HepG2 (cell line): ENCODE data around the gene GNB3. TPM values are rescaled to one million over a fixed set of nuclear protein-coding genes. Genes with fewer than 3 reads are reported as not detected.

Experiments used
- BORCS8-MEF2B ChIP-seq: sonication (generic); formaldehyde crosslinking; IDR thresholded peaks from 2 replicates; pipeline ENCODE4 v1.8.0; 2022; ENCODE audit warnings: mild to moderate bottlenecking, missing genetic modification reagents
- CEBPB ChIP-seq: IDR thresholded peaks from 2 replicates; pipeline ENCODE4 v1.6.1; 2011; ENCODE audit warnings: low read depth, low read length, improper control_type of control experiment, borderline replicate concordance
- CHD4 ChIP-seq: fragments of 200-600 bp; sonication (generic); IDR thresholded peaks from 2 replicates; pipeline ENCODE4 v1.7.0; 2017; ENCODE audit warnings: mild to moderate bottlenecking, low read length, borderline replicate concordance
- MNT ChIP-seq: fragments of 450-650 bp; IDR thresholded peaks from 2 replicates; pipeline ENCODE4 v1.6.1; 2016
- MYNN ChIP-seq: sonication (generic); formaldehyde crosslinking; IDR thresholded peaks from 2 replicates; pipeline ENCODE4 v1.4.0; 2020; ENCODE audit warnings: mild to moderate bottlenecking, low read depth, missing genetic modification reagents
- NFE2L2 ChIP-seq: fragments of 150-350 bp; IDR thresholded peaks from 2 replicates; pipeline ENCODE4 v1.6.1; 2014; ENCODE audit warnings: low read length
- NRL ChIP-seq: sonication (generic); formaldehyde crosslinking; IDR thresholded peaks from 2 replicates; pipeline ENCODE4 v1.5.0; 2020; ENCODE audit warnings: missing genetic modification reagents, mild to moderate bottlenecking, moderate library complexity, borderline replicate concordance
- RBM39 ChIP-seq: fragments of 200-400 bp; formaldehyde crosslinking; IDR thresholded peaks from one replicate; pipeline ENCODE4 v1.6.1; 2018; ENCODE audit warnings: antibody characterized with exemption, mild to moderate bottlenecking, low read depth, low read length; ENCODE audit not compliant: poor library complexity, severe bottlenecking
- RFX5 ChIP-seq: IDR thresholded peaks from 2 replicates; pipeline ENCODE4 v1.6.1; 2011; ENCODE audit warnings: low read depth, low read length, improper control_type of control experiment
- SOX6 ChIP-seq, 2 experiments: fragments of 450-650 bp in 1 of 2; sonication (generic) in 1 of 2; formaldehyde crosslinking in 1 of 2; IDR thresholded peaks; 2 replicates each; pipeline versions ENCODE4 v1.4.0 to v1.6.1; 2017 to 2020; ENCODE audit warnings: antibody characterized with exemption in 1 of 2, mild to moderate bottlenecking in 1 of 2, missing genetic modification reagents in 1 of 2
- TBX3 ChIP-seq: fragments of 450-650 bp; IDR thresholded peaks from 2 replicates; pipeline ENCODE4 v1.6.1; 2017; ENCODE audit warnings: antibody characterized with exemption, mild to moderate bottlenecking, inconsistent platforms, borderline replicate concordance
- TFDP1 ChIP-seq: IDR thresholded peaks from 2 replicates; pipeline ENCODE4 v1.6.1; 2016; ENCODE audit warnings: missing compliant biosample characterization, missing genetic modification reagents, borderline replicate concordance
- TGIF2 ChIP-seq: IDR thresholded peaks from 2 replicates; pipeline ENCODE4 v1.6.1; 2016; ENCODE audit warnings: control low read depth, missing compliant biosample characterization
- THAP11 ChIP-seq: IDR thresholded peaks from 2 replicates; pipeline ENCODE4 v1.6.1; 2016; ENCODE audit warnings: missing biosample characterization, missing genetic modification reagents
- TSC22D2 ChIP-seq: sonication (generic); formaldehyde crosslinking; IDR thresholded peaks from 2 replicates; pipeline ENCODE4 v1.5.1; 2020; ENCODE audit warnings: missing genetic modification reagents, mild to moderate bottlenecking, borderline replicate concordance
- ZBTB43 ChIP-seq: sonication (generic); formaldehyde crosslinking; conservative IDR thresholded peaks from 2 replicates; pipeline ENCODE4 v1.4.0; 2020; ENCODE audit warnings: missing genetic modification reagents
- ZMYM3 ChIP-seq: sonication (generic); formaldehyde crosslinking; IDR thresholded peaks from 2 replicates; pipeline ENCODE4 v1.5.1; 2020; ENCODE audit warnings: mild to moderate bottlenecking, missing genetic modification reagents
- ZNF451 ChIP-seq: sonication (generic); formaldehyde crosslinking; IDR thresholded peaks from 2 replicates; pipeline ENCODE4 v1.5.0; 2020; ENCODE audit warnings: mild to moderate bottlenecking, missing genetic modification reagents
- ZNF609 ChIP-seq: sonication (generic); formaldehyde crosslinking; IDR thresholded peaks from 2 replicates; pipeline ENCODE4 v1.4.0; 2020; ENCODE audit warnings: mild to moderate bottlenecking, missing genetic modification reagents, borderline replicate concordance
- ZNF749 ChIP-seq: sonication (generic); formaldehyde crosslinking; IDR thresholded peaks from 2 replicates; pipeline ENCODE4 v1.8.0; 2022; ENCODE audit warnings: mild to moderate bottlenecking, missing genetic modification reagents, moderate library complexity, borderline replicate concordance
- polyA plus RNA-seq, 8 experiments: library from polyadenylated mRNA; depleted of rRNA in 3 of 8; stranded (reverse) in 7 of 8; unstranded in 1 of 8; fragments of >200 nt; fragmentation: Illumina TruSeq in 4 of 8; extraction: Trizol in 4 of 8; gene quantifications; 2 replicates each; pipeline versions ENCODE4 v1.2.1 to v1.2.3, GENCODE V29; 2011 to 2016; ENCODE audit warnings: low read depth in 4 of 8, missing spikeins in 1 of 8, mixed read lengths in 1 of 8; ENCODE audit not compliant: insufficient read depth in 1 of 8
- total RNA-seq, 5 experiments: library from RNA; depleted of rRNA; stranded (reverse); fragments of >200 nt; fragmentation: Illumina TruSeq; extraction: Trizol; gene quantifications; 2 replicates each; pipeline ENCODE4 v1.2.3, GENCODE V29; 2016; ENCODE audit warnings: low read depth in 1 of 5

GNB3 gene
- total and polyA plus RNA-seq, 2 of the 13 experiments (the other 11 are each of a cell fraction or from before 2014, with no cell fraction given): 1.3 to 3.6 TPM

GRCh38 chr12:6851153-6851920, 10.6 kb downstream of the GNB3 start, which contains the start of gene CDCA3 (continued):
- TF ChIP-seq NRL: no peak
- no peak for TF ChIP-seq ZNF451
- peak; percentile 56 for TF ChIP-seq TGIF2 (CRISPR knock-in tag)
- TF ChIP-seq CHD4: no peak; the same call in 1 of the 2 replicates
- TF ChIP-seq BORCS8-MEF2B (CRISPR knock-in tag): peak; percentile 86
- TF ChIP-seq CEBPB: no peak
- TF ChIP-seq MNT: 0 out of 2 replicates have a peak, but pooled peaks have one; percentile 34
- TF ChIP-seq RFX5: no peak
- TF ChIP-seq TSC22D2 (CRISPR knock-in tag): no peak
- TF ChIP-seq NFE2L2: 0 out of 2 replicates have a peak, but pooled peaks have one; percentile 8
- TF ChIP-seq ZBTB43 (CRISPR knock-in tag): no peak
- no peak for TF ChIP-seq ZMYM3 (CRISPR knock-in tag)
- TF ChIP-seq TBX3: peak; percentile 62; the same call in 1 of the 2 replicates
- TF ChIP-seq ZNF609 (CRISPR knock-in tag): peak; percentile 29; the same call in 1 of the 2 replicates
- no peak for TF ChIP-seq SOX6 (IDR thresholded peaks at IDR 0.05)
- TF ChIP-seq SOX6 (CRISPR knock-in tag; IDR thresholded peaks at IDR 0.05): 0 out of 2 replicates have a peak, but pooled peaks have one; percentile 18
- peak; percentile 73; the same call in 1 of the 2 replicates for TF ChIP-seq THAP11
- peak; percentile 73 for TF ChIP-seq ZNF749 (CRISPR knock-in tag)
- TF ChIP-seq MYNN (CRISPR knock-in tag): peak; percentile 13; the same call in 1 of the 2 replicates
- TF ChIP-seq TFDP1 (CRISPR knock-in tag): peak; percentile 100
- TF ChIP-seq RBM39: peak; percentile 51
